ENCODE measurements around the gene TRIM15. TPM values are rescaled to one million over a fixed set of nuclear protein-coding genes. Genes with fewer than 3 reads are reported as not detected.

Gene TRIM15
- total and polyA plus RNA-seq, 2 of the 4 experiments (the other 2 are of a cell fraction): not detected

DNA sequence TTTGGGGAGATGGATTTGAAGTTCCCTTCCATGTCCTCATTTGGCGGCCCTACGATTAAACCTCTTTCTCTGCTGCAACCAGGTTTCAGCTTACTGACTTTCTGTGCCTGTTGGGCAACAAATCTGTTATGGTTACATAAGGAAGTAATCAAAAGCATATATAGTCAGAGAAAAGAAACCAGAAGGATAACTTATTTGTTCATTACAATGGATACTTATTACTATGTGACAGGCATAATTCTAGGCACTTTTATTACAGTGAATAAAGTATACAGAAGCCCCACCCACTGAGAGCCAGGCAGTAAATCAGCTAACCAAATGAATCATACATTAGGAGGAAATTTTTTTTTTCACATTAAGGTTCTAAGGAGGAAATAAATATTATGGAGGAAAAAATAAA, 40.8 kb upstream of the TRIM15 start:
- H2BK20ac ChIP-seq (ENCODE audit: low read depth, low read length): no peak overlapping the region
- H3K36me3 ChIP-seq (ENCODE audit: control insufficient read depth, insufficient read depth, low read length): no peaks in the 10 kb centered on the region
- no peak overlapping the region for H2BK15ac ChIP-seq (ENCODE audit: low read depth, low read length)
- H3K27me3 ChIP-seq (ENCODE audit: control insufficient read depth, insufficient read depth, low read length): peaks cover 28% of the 10 kb centered on the region
- ChIA-PET POLR2A (ENCODE audit: unreplicated experiment) (no interaction called here), CTCF (interaction anchor here (0.7 to 2.0 kb wide), 2 partner anchors 9 to 19 kb away, joined by 4 to 9 read pairs; no protein-coding TSS in a partner anchor)
- no peak for ATAC-seq (ENCODE audit: low read depth)
- intact Hi-C loops (cut with micrococcal nuclease): no loop called here
- no peak overlapping the region for H3K4me3 ChIP-seq (ENCODE audit: insufficient read depth, low read depth, low read length)
- in situ Hi-C loops (cut with MboI; ENCODE audit: low sequenced_read_pairs): no loop called here
- no peaks in the 10 kb centered on the region for H3K9me1 ChIP-seq (ENCODE audit: insufficient read depth, low read length)
- H3K4me1 ChIP-seq (ENCODE audit: control insufficient read depth, insufficient read depth, low read length): peaks cover 2% of the 10 kb centered on the region; the same call in 1 of the 2 replicates
- no peak overlapping the region for H2BK5ac ChIP-seq (ENCODE audit: low read depth, low read length, poor library complexity, severe bottlenecking)
- H2AK9ac ChIP-seq (replicated peaks; ENCODE audit: low read depth, low read length, poor library complexity): no peak overlapping the region
- H3K4ac ChIP-seq (ENCODE audit: low read depth, low read length): no peak overlapping the region
- no peak overlapping the region for H4K5ac ChIP-seq (ENCODE audit: low read depth, low read length)
- no peak overlapping the region for H2AFZ ChIP-seq (replicated peaks; ENCODE audit: low read length, poor library complexity)
- no CpG with 5 or more reads among the region's 2 CpGs for WGBS, 2 experiments (ENCODE audit: extremely low coverage in 2 of 2, insufficient read length in 1 of 2)
- no peaks in the 10 kb centered on the region for H3K9me3 ChIP-seq (ENCODE audit: control insufficient read depth, insufficient read depth, low read length)
- H4K8ac ChIP-seq (ENCODE audit: low read depth in 2 of 2, low read length in 2 of 2): no peak overlapping the region
- H3K9ac ChIP-seq (ENCODE audit: low read depth, low read length): no peak overlapping the region
- H3K14ac ChIP-seq (replicated peaks; ENCODE audit: low read depth, low read length): no peak overlapping the region
- H3K27ac ChIP-seq (ENCODE audit: insufficient read depth, low read length): no peak overlapping the region
- no peak overlapping the region for H2BK120ac ChIP-seq (ENCODE audit: low read depth, low read length)
- dilution Hi-C loops (cut with HindIII; ENCODE audit: low sequenced_read_pairs, unreplicated experiment): no loop called here
- no peak for DNase-seq
- no peak overlapping the region for H3K56ac ChIP-seq (ENCODE audit: extremely low read depth, insufficient read depth, low read length)
- H3K79me1 ChIP-seq (ENCODE audit: low read depth in 1 of 2, low read length in 2 of 2): no peaks in the 10 kb centered on the region
- TF ChIP-seq MAZ (IDR thresholded peaks at IDR 0.05; ENCODE audit: borderline replicate concordance, low read depth, low read length): no peak
- no peak for TF ChIP-seq BHLHE40 (IDR thresholded peaks at IDR 0.05; ENCODE audit: low read depth, low read length)
- TF ChIP-seq RFX5 (IDR thresholded peaks at IDR 0.05; ENCODE audit: low read depth, low read length): no peak
- TF ChIP-seq CHD1 (IDR thresholded peaks at IDR 0.05; ENCODE audit: low read depth, low read length): no peak
- TF ChIP-seq POLR2A (IDR thresholded peaks at IDR 0.05; ENCODE audit: low read depth, low read length): no peak
- no peak for TF ChIP-seq RCOR1 (IDR thresholded peaks at IDR 0.05; ENCODE audit: insufficient replicate concordance, low read length)
- TF ChIP-seq, protein P1, sequence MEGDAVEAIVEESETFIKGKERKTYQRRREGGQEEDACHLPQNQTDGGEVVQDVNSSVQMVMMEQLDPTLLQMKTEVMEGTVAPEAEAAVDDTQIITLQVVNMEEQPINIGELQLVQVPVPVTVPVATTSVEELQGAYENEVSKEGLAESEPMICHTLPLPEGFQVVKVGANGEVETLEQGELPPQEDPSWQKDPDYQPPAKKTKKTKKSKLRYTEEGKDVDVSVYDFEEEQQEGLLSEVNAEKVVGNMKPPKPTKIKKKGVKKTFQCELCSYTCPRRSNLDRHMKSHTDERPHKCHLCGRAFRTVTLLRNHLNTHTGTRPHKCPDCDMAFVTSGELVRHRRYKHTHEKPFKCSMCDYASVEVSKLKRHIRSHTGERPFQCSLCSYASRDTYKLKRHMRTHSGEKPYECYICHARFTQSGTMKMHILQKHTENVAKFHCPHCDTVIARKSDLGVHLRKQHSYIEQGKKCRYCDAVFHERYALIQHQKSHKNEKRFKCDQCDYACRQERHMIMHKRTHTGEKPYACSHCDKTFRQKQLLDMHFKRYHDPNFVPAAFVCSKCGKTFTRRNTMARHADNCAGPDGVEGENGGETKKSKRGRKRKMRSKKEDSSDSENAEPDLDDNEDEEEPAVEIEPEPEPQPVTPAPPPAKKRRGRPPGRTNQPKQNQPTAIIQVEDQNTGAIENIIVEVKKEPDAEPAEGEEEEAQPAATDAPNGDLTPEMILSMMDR (conservative IDR thresholded peaks at IDR 0.05; ENCODE audit: low read depth, low read length): no peak
- TF ChIP-seq USF2 (IDR thresholded peaks at IDR 0.05; ENCODE audit: low read depth, low read length): no peak
- no peak for TF ChIP-seq RAD21 (IDR thresholded peaks at IDR 0.05; ENCODE audit: low read length)
- no peak for TF ChIP-seq NFE2L2 (IDR thresholded peaks at IDR 0.05; ENCODE audit: low read depth, low read length)
- no peak for TF ChIP-seq ELK1 (IDR thresholded peaks at IDR 0.05; ENCODE audit: borderline replicate concordance, low read depth, low read length)
- TF ChIP-seq SMC3 (IDR thresholded peaks at IDR 0.05; ENCODE audit: low read depth, low read length): no peak
- TF ChIP-seq FOS (IDR thresholded peaks at IDR 0.05; ENCODE audit: low read depth, low read length): no peak
- no peak overlapping the region for H3K4me2 ChIP-seq (ENCODE audit: low read depth, low read length)
- no peak overlapping the region for H3K18ac ChIP-seq (ENCODE audit: low read depth, low read length)
- BruUV-seq (replicated peaks): no TSS peak
- H3K23ac ChIP-seq (ENCODE audit: low read depth, low read length): no peak overlapping the region
- no peaks in the 10 kb centered on the region for H4K20me1 ChIP-seq (ENCODE audit: insufficient read depth, low read length)
- H2AK5ac ChIP-seq (ENCODE audit: low read depth, low read length): no peak overlapping the region
- H4K91ac ChIP-seq (ENCODE audit: insufficient read depth, low read depth, low read length): no peak overlapping the region
